MM.1S (cell line): ENCODE results near the gene PAM16.

Experiments used
- EZH2 ChIP-seq: fragments of 300-600 bp; sonication (generic); optimal IDR thresholded peaks from 2 replicates; pipeline ENCODE3; 2017; ENCODE audit warnings: low read depth, mild to moderate bottlenecking, antibody characterized with exemption, low read length, mixed read lengths
- EZH2phosphoT487 ChIP-seq: fragments of 300-600 bp; sonication (generic); IDR thresholded peaks from 2 replicates; pipeline ENCODE4 v1.6.1; 2018; ENCODE audit warnings: antibody characterized with exemption, low read length
- TF ChIP-seq, protein P1 (sequence below): fragments of 300-600 bp; sonication (generic); IDR thresholded peaks from 2 replicates; pipeline ENCODE4 v1.5.1; 2016; ENCODE audit warnings: antibody characterized with exemption, low read length, mixed read lengths

- TF ChIP-seq, protein P1, sequence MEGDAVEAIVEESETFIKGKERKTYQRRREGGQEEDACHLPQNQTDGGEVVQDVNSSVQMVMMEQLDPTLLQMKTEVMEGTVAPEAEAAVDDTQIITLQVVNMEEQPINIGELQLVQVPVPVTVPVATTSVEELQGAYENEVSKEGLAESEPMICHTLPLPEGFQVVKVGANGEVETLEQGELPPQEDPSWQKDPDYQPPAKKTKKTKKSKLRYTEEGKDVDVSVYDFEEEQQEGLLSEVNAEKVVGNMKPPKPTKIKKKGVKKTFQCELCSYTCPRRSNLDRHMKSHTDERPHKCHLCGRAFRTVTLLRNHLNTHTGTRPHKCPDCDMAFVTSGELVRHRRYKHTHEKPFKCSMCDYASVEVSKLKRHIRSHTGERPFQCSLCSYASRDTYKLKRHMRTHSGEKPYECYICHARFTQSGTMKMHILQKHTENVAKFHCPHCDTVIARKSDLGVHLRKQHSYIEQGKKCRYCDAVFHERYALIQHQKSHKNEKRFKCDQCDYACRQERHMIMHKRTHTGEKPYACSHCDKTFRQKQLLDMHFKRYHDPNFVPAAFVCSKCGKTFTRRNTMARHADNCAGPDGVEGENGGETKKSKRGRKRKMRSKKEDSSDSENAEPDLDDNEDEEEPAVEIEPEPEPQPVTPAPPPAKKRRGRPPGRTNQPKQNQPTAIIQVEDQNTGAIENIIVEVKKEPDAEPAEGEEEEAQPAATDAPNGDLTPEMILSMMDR = no peak
- no peak for TF ChIP-seq EZH2phosphoT487
- TF ChIP-seq EZH2 = no peak
Measured at GRCh38 chr16:4337540-4338088, 13.5 kb downstream of the PAM16 start.
